Right atrium auricular region (tissue), 2 donors: ENCODE results near the gene ARHGEF28. TPM values are rescaled to one million over a fixed set of nuclear protein-coding genes. Genes with fewer than 3 reads are reported as not detected.

Experiments
- DNase-seq: peaks from one replicate; pipeline ENCODE4 v3.0.0-alpha.2; 2019; ENCODE audit warnings: low spot score
- H3K27ac ChIP-seq, 2 donors: fragments of 200-600 bp; sonication (generic); 1 replicate in 1 of 2; 2 replicates in 1 of 2; pipeline ENCODE4 v1.5.1; 2016 to 2019
- H3K27me3 ChIP-seq, 2 donors: fragments of 200-600 bp; sonication (generic); one replicate each; pipeline versions ENCODE4 v1.5.1 to v1.6.0; 2017 to 2019
- H3K36me3 ChIP-seq: fragments of 200-600 bp; sonication (generic); one replicate; pipeline ENCODE4 v1.5.1; 2016
- H3K4me1 ChIP-seq, 2 donors: fragments of 200-600 bp; sonication (generic); one replicate each; pipeline versions ENCODE4 v1.5.1 to v1.6.0; 2017 to 2019
- H3K4me3 ChIP-seq, 2 donors: fragments of 200-600 bp; sonication (generic); 1 replicate in 1 of 2; 2 replicates in 1 of 2; pipeline ENCODE4 v1.5.1; 2017 to 2019; ENCODE audit warnings: mild to moderate bottlenecking in 1 of 2, moderate library complexity in 1 of 2
- H3K9me3 ChIP-seq, 2 donors: fragments of 200-600 bp; sonication (generic); one replicate each; pipeline ENCODE4 v1.5.1; 2019
- total RNA-seq, 2 donors: library from RNA; depleted of rRNA; stranded (reverse); fragments of >200 nt; gene quantifications; one replicate each; pipeline ENCODE4 v1.1.0, GENCODE V29; 2016
- TF ChIP-seq, protein P1 (sequence below), 2 donors: fragments of 200-600 bp; sonication (generic); IDR thresholded peaks; one replicate each; pipeline ENCODE4 v1.5.1; 2019; ENCODE audit warnings: antibody characterized with exemption in 2 of 2

ARHGEF28 gene
- total RNA-seq, 2 donors from 2014 or later: 1.0 to 2.9 TPM

DNA sequence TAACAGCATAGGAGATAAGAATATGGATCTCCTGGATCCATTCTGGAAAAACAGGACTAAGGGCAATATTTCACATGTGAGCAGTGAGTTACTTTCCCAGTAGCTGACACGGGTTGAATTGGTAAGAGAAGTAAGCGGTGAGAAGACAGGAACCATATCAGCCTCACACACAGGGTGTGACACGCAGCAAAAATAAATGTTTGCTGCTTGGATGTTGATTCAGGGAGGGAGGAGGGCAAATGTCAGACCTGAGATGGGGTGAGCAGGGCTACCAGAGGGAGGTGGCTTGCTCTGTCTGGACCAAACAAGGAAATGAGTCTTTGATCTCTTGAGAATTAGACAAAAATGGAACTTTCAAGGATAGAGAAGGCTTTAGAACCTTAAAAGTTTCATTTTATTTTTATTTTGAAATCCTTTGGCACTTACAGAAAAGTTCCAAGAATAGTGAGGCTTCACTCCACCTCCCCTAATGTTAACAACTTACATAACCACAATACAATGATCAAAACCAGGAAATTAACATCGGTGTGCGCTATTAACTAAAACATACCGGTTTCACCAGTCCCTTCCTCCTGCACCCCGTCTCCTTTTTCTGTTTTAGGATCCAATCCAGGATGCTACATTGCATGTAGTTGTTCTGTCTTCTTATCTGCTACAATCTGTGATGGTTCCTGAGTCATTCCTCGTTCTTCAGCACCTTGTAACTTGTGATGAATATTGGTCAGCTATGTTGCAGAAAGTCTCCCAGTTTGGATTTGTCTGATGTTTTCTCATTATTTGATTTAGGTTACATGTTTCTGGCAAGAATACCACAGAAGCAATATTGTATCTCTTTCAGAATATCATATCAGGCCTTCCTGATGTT is 20.5 kb upstream of the ARHGEF28 start:
- TF ChIP-seq, protein P1, sequence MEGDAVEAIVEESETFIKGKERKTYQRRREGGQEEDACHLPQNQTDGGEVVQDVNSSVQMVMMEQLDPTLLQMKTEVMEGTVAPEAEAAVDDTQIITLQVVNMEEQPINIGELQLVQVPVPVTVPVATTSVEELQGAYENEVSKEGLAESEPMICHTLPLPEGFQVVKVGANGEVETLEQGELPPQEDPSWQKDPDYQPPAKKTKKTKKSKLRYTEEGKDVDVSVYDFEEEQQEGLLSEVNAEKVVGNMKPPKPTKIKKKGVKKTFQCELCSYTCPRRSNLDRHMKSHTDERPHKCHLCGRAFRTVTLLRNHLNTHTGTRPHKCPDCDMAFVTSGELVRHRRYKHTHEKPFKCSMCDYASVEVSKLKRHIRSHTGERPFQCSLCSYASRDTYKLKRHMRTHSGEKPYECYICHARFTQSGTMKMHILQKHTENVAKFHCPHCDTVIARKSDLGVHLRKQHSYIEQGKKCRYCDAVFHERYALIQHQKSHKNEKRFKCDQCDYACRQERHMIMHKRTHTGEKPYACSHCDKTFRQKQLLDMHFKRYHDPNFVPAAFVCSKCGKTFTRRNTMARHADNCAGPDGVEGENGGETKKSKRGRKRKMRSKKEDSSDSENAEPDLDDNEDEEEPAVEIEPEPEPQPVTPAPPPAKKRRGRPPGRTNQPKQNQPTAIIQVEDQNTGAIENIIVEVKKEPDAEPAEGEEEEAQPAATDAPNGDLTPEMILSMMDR (IDR thresholded peaks at IDR 0.05): no peak
- no peak for DNase-seq
- Histone ChIP-seq H3K27me3 (no peaks in the 10 kb centered on the region), H3K27ac (no peak overlapping the region), H3K36me3 (no peaks in the 10 kb centered on the region), H3K9me3 (peaks cover 0 to 10% of the 10 kb centered on the region in 2 donors), H3K4me1 (no peaks in the 10 kb centered on the region), H3K4me3 (no peak overlapping the region)

DNA sequence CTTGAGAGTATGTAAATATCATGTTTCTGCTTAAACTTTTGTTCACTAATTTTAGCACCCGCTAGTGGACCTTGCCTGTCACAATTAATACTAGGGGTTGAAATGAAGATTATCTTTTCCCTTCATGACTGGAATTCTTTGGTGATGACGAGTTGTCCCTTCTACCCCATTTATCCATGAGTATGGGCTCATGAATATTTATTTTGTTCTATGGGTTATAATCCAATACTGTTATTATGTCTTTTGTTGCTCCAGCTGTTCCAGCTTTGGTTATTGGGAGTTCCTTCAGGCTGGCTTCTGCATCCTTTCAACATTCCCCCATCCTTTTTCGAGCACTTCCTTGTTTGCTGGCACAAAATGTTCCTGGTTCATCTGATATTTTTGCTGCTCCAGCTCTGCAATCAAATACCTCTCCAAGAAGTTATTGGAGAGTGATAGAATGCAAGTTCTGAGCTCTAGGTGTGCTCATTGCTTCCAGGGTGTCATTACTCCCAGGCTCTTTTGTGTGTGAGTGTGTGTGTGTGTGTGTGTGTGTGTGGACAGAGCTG is 19.7 kb upstream of the ARHGEF28 start:
- DNase-seq: no peak
- TF ChIP-seq, protein P1 (IDR thresholded peaks at IDR 0.05): no peak

DNA sequence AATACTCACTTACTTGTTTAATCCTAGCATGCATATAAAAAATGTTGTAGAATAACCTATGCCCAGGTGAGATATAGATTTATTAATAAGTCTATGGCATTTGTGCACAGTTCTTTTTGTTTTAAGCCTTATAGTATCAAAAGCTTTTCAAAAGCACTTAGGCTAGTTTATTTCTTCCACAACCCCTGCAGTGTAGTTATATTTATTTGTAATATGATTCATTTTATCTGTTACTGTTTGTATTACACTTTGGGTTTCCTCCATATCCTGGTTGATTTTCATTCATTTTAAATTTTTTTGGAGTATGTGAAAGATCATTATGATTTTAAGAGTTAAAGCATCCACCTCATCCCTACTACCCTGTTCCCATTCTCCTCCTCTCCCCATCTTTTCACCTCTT is 18.8 kb upstream of the ARHGEF28 start:
- TF ChIP-seq, protein P1 (IDR thresholded peaks at IDR 0.05): no peak
- H3K27me3 ChIP-seq: no peaks in the 10 kb centered on the region
- H3K4me3 ChIP-seq: no peak overlapping the region
- no peak overlapping the region for H3K27ac ChIP-seq
- H3K4me1 ChIP-seq: no peaks in the 10 kb centered on the region
- no peak for DNase-seq
- H3K36me3 ChIP-seq: no peaks in the 10 kb centered on the region
- no peaks in the 10 kb centered on the region for H3K9me3 ChIP-seq

More for the DNA sequence above, 19.7 kb upstream of the ARHGEF28 start:
- no peaks in the 10 kb centered on the region for H3K4me1 ChIP-seq
- H3K36me3 ChIP-seq: no peaks in the 10 kb centered on the region
- H3K27ac ChIP-seq: no peak overlapping the region
- no peak overlapping the region for H3K4me3 ChIP-seq
- H3K27me3 ChIP-seq: no peaks in the 10 kb centered on the region
- peaks cover 0 to 9% of the 10 kb centered on the region in 2 donors for H3K9me3 ChIP-seq

DNA sequence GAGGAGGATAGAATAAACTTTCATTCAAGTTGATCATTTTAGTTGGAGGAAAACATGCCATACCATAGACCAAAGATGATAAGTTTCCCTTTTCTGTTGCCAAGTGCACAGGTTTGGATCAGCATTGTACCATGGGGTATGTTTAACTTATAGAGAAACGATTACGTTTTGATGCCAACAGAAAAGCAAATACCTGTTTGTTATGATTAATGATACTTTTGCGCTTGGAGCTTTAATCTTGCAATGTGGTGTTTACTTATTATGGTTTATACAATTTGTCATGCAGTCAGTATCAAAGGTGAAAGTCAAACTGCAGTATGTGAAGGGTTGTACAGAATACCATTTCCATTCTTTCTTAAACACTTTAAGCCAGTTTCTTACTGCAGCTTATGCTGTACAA is 13.2 kb upstream of the ARHGEF28 start:
- no peak overlapping the region for H3K27ac ChIP-seq
- H3K36me3 ChIP-seq: no peaks in the 10 kb centered on the region
- H3K9me3 ChIP-seq: no peaks in the 10 kb centered on the region
- H3K4me3 ChIP-seq: no peak overlapping the region
- no peaks in the 10 kb centered on the region for H3K27me3 ChIP-seq
- no peaks in the 10 kb centered on the region for H3K4me1 ChIP-seq
- no peak for DNase-seq
- TF ChIP-seq, protein P1 (IDR thresholded peaks at IDR 0.05): no peak

DNA sequence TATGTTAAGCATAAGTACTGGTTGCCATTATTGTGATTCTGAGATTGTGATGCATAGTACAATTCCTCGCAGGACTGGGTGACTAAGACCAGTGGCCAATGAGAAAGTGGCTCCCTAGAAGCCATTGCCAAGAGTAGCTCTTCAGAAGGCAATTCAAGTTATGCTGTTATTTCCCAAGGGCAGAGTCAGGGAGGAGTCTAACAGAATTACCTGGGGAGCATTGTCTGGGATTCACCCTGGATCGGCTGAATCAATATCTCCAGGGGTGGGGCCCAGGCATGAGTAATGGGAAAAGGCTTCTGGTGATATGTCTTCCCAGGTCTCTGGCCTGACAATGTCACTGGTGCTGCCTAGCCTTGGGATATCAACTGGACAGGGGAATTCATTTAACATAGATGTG is 10.9 kb upstream of the ARHGEF28 start:
- no peak for DNase-seq
- TF ChIP-seq, protein P1 (IDR thresholded peaks at IDR 0.05): no peak
- Histone ChIP-seq H3K27ac (no peak overlapping the region), H3K9me3 (no peaks in the 10 kb centered on the region), H3K36me3 (no peaks in the 10 kb centered on the region), H3K4me3 (no peak overlapping the region), H3K4me1 (no peaks in the 10 kb centered on the region), H3K27me3 (no peaks in the 10 kb centered on the region)
